Transverse colon (tissue), 4 donors: ENCODE results near the gene P2RX4. TPM values are rescaled to one million over a fixed set of nuclear protein-coding genes. Genes with fewer than 3 reads are reported as not detected.

Experiments
- DNase-seq: peaks from one replicate; pipeline ENCODE4 v3.0.0-alpha.2; 2019
- H3K27ac ChIP-seq, 4 donors: fragments of 200-600 bp; sonication (generic); 2 replicates each; pipeline ENCODE4 v1.5.1; 2016 to 2018; ENCODE audit warnings: inconsistent platforms in 4 of 4
- H3K27me3 ChIP-seq: fragments of 200-600 bp; sonication (generic); 2 replicates; pipeline ENCODE4 v1.5.1; 2017; ENCODE audit warnings: inconsistent platforms
- H3K36me3 ChIP-seq, 4 donors: fragments of 200-600 bp; sonication (generic); 2 replicates each; pipeline ENCODE4 v1.5.1; 2017 to 2019; ENCODE audit warnings: inconsistent platforms in 4 of 4
- H3K4me1 ChIP-seq, 4 donors: fragments of 200-600 bp; sonication (generic); 2 replicates each; pipeline ENCODE4 v1.5.1; 2017 to 2020; ENCODE audit warnings: inconsistent platforms in 4 of 4
- H3K4me3 ChIP-seq, 4 donors: fragments of 200-600 bp; sonication (generic); 1 replicate in 1 of 4; 2 replicates in 3 of 4; pipeline versions ENCODE4 v1.5.1 to v1.6.1; 2017 to 2019; ENCODE audit warnings: inconsistent platforms in 4 of 4
- H3K9me3 ChIP-seq, 2 donors: fragments of 200-600 bp; sonication (generic); 2 replicates each; pipeline ENCODE4 v1.5.1; 2017 to 2019; ENCODE audit warnings: inconsistent platforms in 2 of 2
- EP300 ChIP-seq: sonication (generic); formaldehyde crosslinking; IDR thresholded peaks from one replicate; pipeline ENCODE4 v1.6.1; 2017; ENCODE audit warnings: antibody characterized with exemption, low read depth
- POLR2A ChIP-seq: fragments of 450-650 bp; IDR thresholded peaks from one replicate; pipeline ENCODE4 v1.6.1; 2016; ENCODE audit warnings: antibody characterized with exemption, mild to moderate bottlenecking, moderate library complexity
- POLR2AphosphoS5 ChIP-seq, 3 donors: sonication (generic); formaldehyde crosslinking; IDR thresholded peaks; one replicate each; pipeline ENCODE4 v1.6.1; 2016; ENCODE audit warnings: antibody characterized with exemption in 3 of 3
- WGBS, 2 donors: methylation state at CpG; one replicate each; pipeline ENCODE4 v1.1.5; 2018; ENCODE audit warnings: low coverage in 1 of 2; 5-methylcytosine and 5-hydroxymethylcytosine counted together
- in situ Hi-C, 4 donors: fragments of 200-750 bp; cut with MboI; loops; one replicate each; pipeline versions ENCODE4 v1.15.0 to v1.15.1; 2017; ENCODE audit warnings: low sequenced_read_pairs in 3 of 4, low pct_ligation_motif_present in 1 of 4, low pct_unique_long_range_greater_than_20kb in 1 of 4
- intact Hi-C: fragments of 100-400 bp; cut with DNase I; formaldehyde crosslinking; loops from one replicate; pipeline ENCODE4 v1.15.1; 2023; ENCODE audit warnings: low total_unique reads
- total RNA-seq, 4 donors: library from RNA; depleted of rRNA; stranded (reverse); fragments of >200 nt; gene quantifications; one replicate each; pipeline ENCODE4 v1.1.0, GENCODE V29; 2016
- TF ChIP-seq, protein P1 (sequence below), 5 experiments: fragments of 200-600 bp in 3 of 5; fragments of 450-650 bp in 2 of 5; sonication (generic) in 3 of 5; IDR thresholded peaks; 1 replicate in 2 of 5; 2 replicates in 3 of 5; pipeline ENCODE4 v1.5.1; 2016 to 2017; ENCODE audit warnings: antibody characterized with exemption in 5 of 5, inconsistent platforms in 3 of 5, mild to moderate bottlenecking in 2 of 5, moderate library complexity in 1 of 5

Gene P2RX4
- total RNA-seq, 4 donors from 2014 or later, result 103 to 435 (median 217) TPM

- WGBS, 2 donors, result 78 to 84% methylated on average over 6 to 9 of the region's 9 CpGs
- no peak for DNase-seq
- in situ Hi-C loops, result no loop called here
- Histone ChIP-seq H3K4me3 (no peak overlapping the region), H3K9me3 (no peaks in the 10 kb centered on the region), H3K27me3 (no peaks in the 10 kb centered on the region), H3K36me3 (no peaks in the 10 kb centered on the region), H3K4me1 (no peaks in the 10 kb centered on the region), H3K27ac (no peak overlapping the region)
- TF ChIP-seq, protein P1, sequence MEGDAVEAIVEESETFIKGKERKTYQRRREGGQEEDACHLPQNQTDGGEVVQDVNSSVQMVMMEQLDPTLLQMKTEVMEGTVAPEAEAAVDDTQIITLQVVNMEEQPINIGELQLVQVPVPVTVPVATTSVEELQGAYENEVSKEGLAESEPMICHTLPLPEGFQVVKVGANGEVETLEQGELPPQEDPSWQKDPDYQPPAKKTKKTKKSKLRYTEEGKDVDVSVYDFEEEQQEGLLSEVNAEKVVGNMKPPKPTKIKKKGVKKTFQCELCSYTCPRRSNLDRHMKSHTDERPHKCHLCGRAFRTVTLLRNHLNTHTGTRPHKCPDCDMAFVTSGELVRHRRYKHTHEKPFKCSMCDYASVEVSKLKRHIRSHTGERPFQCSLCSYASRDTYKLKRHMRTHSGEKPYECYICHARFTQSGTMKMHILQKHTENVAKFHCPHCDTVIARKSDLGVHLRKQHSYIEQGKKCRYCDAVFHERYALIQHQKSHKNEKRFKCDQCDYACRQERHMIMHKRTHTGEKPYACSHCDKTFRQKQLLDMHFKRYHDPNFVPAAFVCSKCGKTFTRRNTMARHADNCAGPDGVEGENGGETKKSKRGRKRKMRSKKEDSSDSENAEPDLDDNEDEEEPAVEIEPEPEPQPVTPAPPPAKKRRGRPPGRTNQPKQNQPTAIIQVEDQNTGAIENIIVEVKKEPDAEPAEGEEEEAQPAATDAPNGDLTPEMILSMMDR (IDR thresholded peaks at IDR 0.05), result no peak
- TF ChIP-seq EP300 (no peak), POLR2A (no peak), POLR2AphosphoS5 (IDR thresholded peaks at IDR 0.05) (no peak)
- intact Hi-C loops, result no loop called here
Observed at GRCh38 chr12:121165316-121165715, 44.6 kb upstream of the P2RX4 start.

DNA sequence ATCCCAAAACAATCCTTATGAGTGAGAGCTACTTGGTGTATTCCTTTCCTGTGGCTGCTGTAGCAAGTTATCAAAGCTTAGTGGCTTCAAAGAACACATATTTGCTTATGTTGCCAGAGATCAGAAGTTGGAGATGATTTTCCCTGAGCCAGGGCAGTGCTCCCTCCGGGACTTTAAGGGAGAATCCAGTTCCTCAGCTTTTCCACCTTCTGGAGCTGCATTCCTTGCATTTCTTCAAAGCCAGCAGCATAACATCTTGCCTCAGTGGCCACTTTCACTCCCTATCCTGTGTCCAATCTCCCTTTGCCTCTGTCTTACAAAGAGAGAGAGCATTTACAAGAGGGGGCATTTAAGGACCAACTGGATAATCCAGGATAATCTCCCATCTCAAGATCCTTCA is 43.6 kb upstream of the P2RX4 start:
- Histone ChIP-seq H3K27ac (no peak overlapping the region), H3K36me3 (no peaks in the 10 kb centered on the region), H3K4me3 (no peak overlapping the region), H3K27me3 (no peaks in the 10 kb centered on the region), H3K4me1 (no peaks in the 10 kb centered on the region), H3K9me3 (no peaks in the 10 kb centered on the region)
- TF ChIP-seq POLR2A (no peak), EP300 (no peak), POLR2AphosphoS5 (IDR thresholded peaks at IDR 0.05) (no peak)
- TF ChIP-seq, protein P1 (IDR thresholded peaks at IDR 0.05), result no peak
- DNase-seq, result no peak
- in situ Hi-C loops, result no loop called here
- intact Hi-C loops, result no loop called here
- WGBS, 2 donors, result 63 to 90% methylated on average over 1 of the region's 1 CpG

DNA sequence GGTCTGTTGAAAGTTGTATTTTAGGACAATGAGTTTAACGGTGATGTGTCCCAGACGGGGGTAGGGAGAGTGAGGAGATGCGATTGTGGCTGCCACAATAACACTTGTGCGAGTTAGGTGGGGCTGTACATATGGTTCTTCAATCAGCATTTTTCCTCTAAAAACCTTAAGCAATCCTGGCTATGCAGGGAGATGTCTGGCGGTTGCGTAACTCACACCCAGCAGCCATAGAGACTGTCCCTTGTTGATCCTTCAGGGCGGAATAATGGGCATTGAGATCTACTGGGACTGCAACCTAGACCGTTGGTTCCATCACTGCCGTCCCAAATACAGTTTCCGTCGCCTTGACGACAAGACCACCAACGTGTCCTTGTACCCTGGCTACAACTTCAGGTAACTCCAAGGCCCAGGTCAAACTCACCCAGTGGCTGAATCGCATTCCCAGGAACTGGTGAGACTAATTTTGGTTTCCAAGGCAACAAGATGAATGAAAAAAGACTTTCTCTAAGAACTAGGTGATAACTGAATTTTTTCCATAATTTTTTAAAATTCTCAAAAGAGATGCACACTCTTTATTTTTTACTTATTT is 42.6 kb upstream of the P2RX4 start:
- DNase-seq, result no peak
- Histone ChIP-seq H3K27ac (no peak overlapping the region), H3K27me3 (no peaks in the 10 kb centered on the region), H3K36me3 (no peaks in the 10 kb centered on the region), H3K4me3 (no peak overlapping the region), H3K9me3 (no peaks in the 10 kb centered on the region), H3K4me1 (no peaks in the 10 kb centered on the region)
- in situ Hi-C loops (no loop called here), intact Hi-C loops (no loop called here)
- WGBS, 2 donors, result 81 to 88% methylated on average over 5 to 14 of the region's 14 CpGs
- TF ChIP-seq POLR2A (no peak), POLR2AphosphoS5 (IDR thresholded peaks at IDR 0.05) (no peak), EP300 (no peak)
- TF ChIP-seq, protein P1 (IDR thresholded peaks at IDR 0.05), result no peak

DNA sequence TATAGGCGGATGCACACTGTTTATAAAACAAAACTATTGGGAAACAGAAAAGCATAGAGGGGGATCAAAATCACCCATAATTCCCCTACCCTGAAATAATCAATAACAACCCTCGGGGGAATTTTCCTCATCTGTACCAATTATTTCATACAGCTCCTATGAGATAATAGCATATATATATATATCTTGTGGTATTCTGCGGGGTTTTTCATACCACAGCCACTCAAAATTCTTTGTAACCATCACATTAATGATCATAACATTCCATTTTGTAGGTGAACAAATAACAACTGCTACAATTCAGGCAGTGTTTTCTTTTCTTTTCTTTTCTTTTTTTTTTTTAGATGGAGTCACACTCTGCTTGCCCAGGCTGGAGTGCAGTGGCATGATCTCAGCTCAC is 42.0 kb upstream of the P2RX4 start:
- WGBS, 2 donors, result 70 to 100% methylated on average over 2 to 3 of the region's 3 CpGs
- intact Hi-C loops, result no loop called here
- no peak overlapping the region for H3K4me3 ChIP-seq
- no peaks in the 10 kb centered on the region for H3K4me1 ChIP-seq
- H3K27ac ChIP-seq, result no peak overlapping the region
- TF ChIP-seq POLR2A (no peak), EP300 (no peak), POLR2AphosphoS5 (IDR thresholded peaks at IDR 0.05) (no peak)
- TF ChIP-seq, protein P1 (IDR thresholded peaks at IDR 0.05), result no peak
- H3K36me3 ChIP-seq, result no peaks in the 10 kb centered on the region
- DNase-seq, result no peak
- in situ Hi-C loops, result no loop called here
- no peaks in the 10 kb centered on the region for H3K27me3 ChIP-seq
- no peaks in the 10 kb centered on the region for H3K9me3 ChIP-seq
